ENCODE measurements around the gene LRRC30.

Gene LRRC30

GRCh38 chr18:7242926-7243325 lies 12.0 kb downstream of the LRRC30 start:
- DNase-seq, result no peak

- no peak for DNase-seq
These were observed 18.0 kb downstream of the LRRC30 start for GRCh38 chr18:7248877-7249276.

GRCh38 chr18:7254163-7254562 lies 23.3 kb downstream of the LRRC30 start:
- DNase-seq, result no peak

GRCh38 chr18:7255054-7255453 lies 24.2 kb downstream of the LRRC30 start:
- no peak for DNase-seq

- no peak for DNase-seq
These were observed 24.8 kb downstream of the LRRC30 start for GRCh38 chr18:7255643-7256042.

- DNase-seq, result no peak
These were observed 25.9 kb downstream of the LRRC30 start for GRCh38 chr18:7256618-7257425.

- DNase-seq, result no peak
These were observed 26.5 kb downstream of the LRRC30 start for GRCh38 chr18:7257426-7257740.

- no peak for DNase-seq
These were observed 28.6 kb downstream of the LRRC30 start for GRCh38 chr18:7259475-7259874.

GRCh38 chr18:7261199-7261598 lies 30.3 kb downstream of the LRRC30 start:
- no peak for DNase-seq

- no peak for DNase-seq
These were observed 37.1 kb downstream of the LRRC30 start for GRCh38 chr18:7267973-7268372.

GRCh38 chr18:7269942-7270341 lies 39.1 kb downstream of the LRRC30 start:
- no peak for DNase-seq

- DNase-seq, result no peak
These were observed 41.6 kb downstream of the LRRC30 start for GRCh38 chr18:7272311-7273049.

GRCh38 chr18:7273301-7273921 lies 42.5 kb downstream of the LRRC30 start:
- DNase-seq, result no peak

- DNase-seq, result no peak
These were observed 50.7 kb downstream of the LRRC30 start for GRCh38 chr18:7281579-7281978.
